NCI-H1694 treated with DMSO at 0.1 percent for 48 hours (cell line): Measurements from ENCODE around the gene SLC5A11.
"Not testable (repeated sequence)": the region's sequence is repeated elsewhere in the genome, so short reads cannot be mapped to it uniquely, and the experiment has no call there.

ENCODE experiments used
- DNase-seq: peaks from one replicate; lab custom pipeline; 2025; lab: John Stamatoyannopoulos, UW

The SLC5A11 gene

DNA sequence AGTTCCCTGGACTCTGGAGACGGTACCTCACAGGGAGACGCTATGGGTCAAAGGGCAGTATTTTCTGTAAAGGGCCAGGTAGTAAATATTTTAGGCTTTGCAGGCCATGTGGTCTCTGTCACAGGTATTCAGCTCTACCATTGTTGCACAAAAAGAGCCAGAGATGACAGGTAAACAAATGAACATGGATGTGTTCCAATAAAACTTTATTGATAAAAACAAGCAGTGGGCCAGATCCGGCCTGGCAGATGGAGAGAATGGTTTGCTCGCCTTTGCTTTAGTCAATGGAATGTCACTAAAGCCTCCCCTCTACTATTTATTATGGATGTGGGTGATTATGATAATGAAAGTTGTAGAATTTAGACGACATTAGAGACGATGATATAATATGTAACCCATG is 8.9 kb upstream of the SLC5A11 start:
- no peak for DNase-seq

DNA sequence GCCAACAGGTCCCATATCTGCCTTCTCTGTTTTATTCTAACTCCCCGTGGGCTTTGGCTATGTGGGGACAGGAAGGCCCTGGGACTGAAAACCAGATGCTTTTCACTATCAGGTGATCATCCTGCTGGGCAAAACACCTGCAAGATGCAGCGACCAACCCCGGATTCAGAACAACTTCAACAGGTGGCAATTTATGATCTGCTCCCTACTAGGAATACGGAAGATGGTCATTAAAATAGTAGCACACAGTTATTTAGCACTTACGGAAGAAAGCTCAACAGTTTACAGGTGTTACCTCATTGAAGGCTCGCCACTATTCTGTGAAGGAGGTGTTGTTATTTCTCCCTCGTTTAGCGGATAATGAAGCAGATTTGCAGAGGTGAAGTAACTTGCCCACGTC is 7.8 kb upstream of the SLC5A11 start:
- DNase-seq: no peak

DNA sequence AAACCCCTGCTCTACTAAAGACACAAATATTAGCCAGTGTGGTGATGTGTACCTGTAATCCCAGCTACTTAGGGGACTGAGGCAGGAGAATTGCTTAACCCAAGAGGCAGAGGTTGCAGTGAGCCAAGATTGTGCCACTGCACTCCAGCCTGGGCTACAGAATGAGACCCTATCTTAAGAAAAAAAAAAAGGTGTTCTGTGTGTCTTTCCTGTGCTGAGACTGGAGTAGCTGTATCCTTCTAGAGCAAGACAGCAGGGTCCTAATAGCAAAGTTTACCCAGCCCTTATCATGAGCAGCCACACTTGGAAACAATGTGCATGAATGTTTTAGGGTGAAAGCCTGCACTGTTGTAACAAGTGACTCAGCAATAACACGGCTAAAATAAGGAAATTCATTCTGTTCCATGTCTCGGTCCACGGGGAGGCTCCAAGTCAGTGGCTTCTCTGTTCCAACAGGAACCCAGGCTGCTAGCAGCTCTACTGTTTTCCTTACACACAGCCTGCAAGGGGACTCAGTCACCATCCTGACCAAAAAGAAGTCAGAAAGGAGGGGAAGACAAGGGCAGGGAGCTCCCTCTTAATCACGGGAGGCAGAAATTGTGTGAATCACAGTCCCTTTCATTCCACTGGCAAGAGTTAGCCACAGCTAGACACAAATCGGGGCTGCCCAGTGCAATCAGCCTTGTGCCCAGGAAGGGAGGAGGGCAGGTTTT is 7.1 kb upstream of the SLC5A11 start:
- no peak for DNase-seq

DNA sequence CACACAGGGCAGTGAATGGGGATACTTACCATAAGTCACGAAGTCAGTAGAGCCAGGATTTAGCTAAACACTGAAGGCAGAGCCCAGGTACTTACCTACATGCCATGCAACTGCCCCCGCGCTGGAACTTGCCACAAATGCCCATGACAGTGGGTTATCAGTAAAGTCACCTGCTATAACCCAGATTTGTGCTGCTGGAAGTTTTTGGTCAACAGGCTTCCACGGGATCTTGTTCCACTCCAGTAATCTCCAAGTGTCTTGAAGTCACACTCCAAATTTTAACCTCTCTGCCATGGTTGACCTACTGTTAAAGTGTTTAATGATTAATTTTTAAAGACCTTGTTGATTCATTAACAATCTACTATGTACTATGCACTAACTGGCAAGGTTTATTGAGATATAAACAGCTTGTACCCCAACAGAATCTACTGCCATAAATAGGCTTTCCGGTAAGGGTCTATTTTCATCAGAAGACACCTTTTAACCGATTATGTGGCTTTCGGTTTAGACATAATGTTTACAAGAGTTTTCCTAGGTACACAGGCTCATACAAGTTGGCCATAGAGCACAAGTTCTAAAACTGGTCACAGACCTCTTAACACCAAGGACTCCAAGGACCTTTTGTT is 6.3 kb upstream of the SLC5A11 start:
- no peak for DNase-seq

DNA sequence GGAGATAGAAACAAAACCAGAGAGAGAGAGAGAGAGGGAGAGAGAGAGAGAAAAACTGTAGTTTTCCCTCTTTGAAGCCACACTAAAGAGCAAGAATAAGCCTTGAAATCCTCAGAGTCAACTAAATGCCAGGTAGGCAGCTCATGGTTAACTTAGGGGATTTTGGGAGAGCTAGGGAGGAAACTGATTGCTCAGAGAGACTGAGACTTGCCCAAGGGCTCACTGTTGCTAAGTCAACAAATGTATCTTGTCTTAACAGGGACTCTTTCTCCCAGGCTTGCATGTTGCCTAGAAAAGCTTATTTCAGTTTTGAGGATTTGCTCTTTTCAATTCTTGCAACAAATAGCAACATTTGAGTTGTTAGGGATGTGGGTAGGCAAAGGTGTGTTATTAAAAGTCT is 4.5 kb upstream of the SLC5A11 start:
- DNase-seq: no peak

DNA sequence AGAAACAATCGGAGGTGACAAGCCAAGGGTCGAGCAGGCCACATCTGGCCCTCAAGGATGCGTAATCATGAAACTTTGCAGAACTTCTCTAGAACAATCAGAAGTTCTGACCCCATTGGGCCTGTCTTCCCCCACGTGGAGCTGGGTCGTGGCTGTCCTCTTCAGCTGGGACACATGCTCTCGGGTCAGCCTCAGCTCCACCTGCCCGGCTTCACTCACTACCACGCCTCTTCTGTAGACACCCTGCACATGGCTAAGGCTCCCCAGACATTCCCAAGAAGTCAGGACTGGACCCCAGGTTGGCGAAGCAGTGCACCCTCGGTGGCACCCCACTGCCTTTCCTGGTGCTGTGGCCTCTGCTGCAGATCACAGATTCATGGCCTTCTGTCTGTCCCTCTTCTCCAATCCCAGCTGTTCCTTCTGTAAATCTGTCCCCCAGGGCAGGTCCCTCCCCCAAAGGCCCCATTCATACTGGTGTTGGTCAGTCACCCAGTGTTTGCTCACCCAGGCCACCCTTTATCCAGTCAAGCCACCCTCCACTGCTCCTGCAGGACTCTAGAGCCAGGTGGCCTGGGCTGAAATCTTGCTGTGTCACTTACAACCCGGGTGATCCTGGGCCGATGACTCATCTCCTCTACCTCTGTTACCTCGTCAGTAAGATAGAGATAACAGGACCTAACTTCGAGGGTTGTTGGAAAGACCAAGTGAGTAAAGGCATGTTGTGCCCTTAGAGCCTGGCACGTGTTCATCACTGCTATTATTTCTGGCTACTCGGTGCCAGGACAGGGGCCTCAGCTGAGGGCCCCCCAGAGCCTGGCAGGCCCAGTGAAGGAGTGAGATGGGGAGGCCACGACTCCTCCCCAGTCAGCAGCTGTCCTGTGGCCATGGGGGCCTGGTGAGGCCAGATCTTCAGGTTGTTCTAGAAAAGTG is 1.4 kb upstream of the SLC5A11 start:
- no peak for DNase-seq

DNA sequence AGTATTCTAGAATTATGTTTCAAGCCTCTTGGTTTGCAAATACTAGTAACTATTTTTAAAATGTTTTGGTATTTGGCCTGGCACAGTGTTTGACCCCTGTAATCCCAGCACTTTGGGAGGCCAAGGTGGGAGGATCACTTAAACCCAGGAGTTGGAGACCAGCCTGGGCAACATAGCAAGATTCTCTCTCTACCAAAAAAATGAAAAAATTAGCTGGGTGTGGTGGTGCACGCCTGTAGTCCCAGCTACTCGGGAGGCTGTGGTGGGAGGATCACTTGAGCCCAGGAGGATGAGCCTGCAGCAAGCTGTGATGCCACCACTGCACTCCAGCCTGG is 765 bp upstream of the SLC5A11 start:
- DNase-seq: not testable (repeated sequence)

DNA sequence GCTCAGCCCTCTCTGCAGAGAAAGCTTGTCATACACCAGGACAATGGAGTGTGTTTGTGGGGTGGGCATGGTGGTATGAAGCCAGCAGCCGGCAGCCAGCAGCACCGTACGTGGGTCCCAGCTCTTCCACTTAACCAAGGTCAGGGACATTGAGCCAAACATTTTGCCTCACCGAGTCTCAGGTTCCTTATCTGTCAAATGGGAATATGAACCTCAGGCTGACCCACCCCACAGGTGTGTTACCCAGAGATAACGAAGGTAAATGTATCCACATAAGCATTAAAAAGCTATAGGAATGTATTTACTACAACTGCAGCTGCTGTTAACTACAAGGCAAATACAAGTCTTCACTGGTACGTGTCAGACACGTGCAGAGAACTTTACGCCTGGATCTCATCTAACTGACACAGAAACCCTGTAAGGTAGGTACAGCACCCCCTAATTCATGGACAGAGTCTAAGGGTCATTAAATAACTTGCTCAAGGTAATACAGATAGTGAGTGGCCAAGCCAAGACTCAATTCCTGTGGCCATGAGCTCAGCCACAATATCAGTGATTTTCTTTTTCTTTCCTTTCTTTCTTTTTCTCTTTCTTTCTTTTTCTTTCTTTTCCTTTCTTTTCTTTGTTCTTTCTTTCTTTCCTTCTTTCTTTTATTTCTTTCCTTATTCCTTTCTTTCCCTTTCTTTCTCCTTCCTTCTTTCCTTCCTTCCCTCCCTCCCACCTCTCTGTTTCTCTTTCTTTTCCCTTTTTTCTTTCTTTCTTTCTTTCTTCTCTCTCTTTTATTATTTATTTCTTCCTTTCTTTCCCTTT is 990 bp downstream of the SLC5A11 start:
- no peak for DNase-seq

DNA sequence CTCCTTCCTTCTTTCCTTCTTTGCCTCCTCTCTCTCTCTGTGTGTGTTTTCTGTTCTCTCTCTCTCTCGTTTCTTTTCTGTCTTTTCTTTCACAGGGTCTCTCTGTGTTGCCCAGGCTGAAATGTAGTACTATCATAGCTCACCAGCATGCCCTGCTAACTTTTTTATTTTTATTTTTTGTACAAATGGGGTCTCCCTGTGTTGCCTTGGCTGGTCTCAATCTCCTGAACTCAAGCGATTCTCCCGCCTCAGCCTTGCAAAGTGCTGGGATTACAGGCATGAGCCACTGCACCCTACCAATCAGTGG is 1.5 kb downstream of the SLC5A11 start:
- DNase-seq: no peak

DNA sequence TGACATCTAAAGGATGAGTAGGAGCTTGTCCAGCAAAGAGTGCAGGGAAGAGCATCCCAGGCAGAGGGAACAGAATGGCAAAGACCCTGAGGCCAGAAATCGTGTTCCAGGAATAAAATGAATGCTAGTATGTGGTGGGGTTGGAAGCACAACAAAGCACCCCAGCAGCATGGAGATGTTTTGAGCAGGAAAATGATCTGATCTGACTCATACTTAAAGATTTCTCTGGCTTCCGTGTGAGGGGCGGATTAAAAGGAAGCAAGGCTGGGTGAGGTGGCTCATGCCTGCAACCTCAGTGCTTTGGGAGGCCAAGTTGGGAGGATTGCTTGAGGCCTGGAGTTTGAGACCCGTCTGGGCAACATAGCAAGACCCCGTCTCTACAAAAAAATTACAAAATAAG is 2.3 kb downstream of the SLC5A11 start:
- no peak for DNase-seq

DNA sequence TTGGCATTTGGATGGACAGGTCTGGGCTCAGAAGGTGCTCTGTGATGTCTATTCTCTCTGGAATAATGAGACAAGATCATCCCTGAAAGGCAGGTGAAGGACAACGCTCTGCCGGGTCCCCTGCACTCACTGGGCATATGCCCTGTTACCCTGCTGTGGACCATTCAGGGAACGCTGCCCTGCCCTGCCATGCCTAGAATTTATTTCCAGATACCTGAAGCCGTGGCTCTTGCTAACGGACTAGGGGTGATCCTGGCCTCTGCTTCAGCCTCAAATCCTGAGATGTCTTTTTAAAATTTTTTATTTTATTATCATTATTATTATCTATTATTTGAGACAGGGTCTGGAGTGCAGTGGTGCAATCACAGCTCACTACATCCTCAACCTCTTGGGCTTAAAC is 3.9 kb downstream of the SLC5A11 start:
- no peak for DNase-seq

DNA sequence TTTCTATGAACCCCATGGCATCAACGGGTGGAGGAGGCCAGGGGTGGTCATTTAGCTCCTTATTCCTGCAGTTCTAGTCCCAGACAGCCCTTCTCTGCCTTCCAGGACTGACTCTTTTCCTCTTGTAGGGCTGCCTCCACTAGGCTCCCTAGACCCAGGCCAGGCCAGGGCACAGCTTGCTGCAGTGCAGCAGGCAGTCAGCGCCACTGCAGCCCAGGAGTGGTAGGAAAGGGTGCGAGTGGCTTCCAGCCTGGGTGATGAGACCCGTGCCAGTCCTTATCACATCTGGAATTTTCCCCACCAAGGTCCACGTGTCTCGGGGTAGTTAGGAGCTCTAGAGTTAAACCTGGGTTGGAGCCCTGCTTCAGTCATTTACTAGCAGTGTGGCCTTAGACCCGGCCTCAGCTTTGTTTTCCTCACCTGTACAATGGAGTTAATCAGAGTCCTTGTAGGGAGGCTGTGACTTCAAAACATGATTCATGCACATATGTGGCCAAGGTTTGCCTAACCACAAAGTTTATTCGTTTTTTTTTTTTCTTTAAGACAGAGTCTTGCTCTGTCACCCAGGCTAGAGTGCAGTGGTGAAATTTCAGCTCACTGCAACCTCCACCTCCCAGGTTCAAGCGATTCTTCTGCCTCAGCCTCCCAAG is 4.7 kb downstream of the SLC5A11 start:
- DNase-seq: no peak

DNA sequence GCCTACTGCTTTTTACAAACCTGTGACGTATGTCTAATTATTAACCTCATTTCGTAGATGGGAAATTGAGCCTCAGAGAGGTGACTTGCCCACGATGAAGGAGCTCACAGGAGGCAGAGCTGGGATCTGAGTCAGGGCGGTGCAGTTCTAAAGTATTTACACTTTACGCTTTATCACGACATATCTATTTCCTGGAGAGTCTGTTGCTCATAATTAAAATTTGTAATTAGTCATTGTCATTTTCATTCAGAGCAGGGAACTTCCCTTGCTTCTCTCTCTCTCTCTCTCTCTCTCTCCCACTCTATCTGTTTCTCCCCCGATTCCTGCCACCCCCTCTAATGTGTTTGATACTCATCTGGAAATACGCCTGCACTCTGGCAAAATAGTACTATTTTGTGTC is 5.9 kb downstream of the SLC5A11 start:
- no peak for DNase-seq

DNA sequence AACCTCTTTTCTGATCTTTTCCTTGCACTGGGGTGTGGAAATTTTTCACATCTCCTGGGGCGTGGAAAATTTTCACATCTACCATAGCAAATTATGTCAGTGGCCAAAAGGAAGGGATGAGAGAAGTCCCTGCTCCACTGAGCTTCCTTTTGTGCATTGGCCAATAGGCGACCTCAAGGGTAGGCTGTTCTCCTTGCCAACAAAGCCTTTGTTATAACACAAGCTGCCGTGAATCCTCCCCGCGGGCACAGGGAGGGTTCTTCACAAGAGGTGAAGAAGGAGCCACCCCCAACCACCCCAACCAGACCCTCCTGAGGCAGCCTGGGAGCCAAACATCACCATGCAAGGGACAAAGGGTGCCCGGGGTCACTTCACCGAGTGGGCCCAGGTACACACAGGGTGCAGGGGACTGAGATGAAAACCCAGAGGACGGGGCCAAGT is 6.5 kb downstream of the SLC5A11 start:
- no peak for DNase-seq

DNA sequence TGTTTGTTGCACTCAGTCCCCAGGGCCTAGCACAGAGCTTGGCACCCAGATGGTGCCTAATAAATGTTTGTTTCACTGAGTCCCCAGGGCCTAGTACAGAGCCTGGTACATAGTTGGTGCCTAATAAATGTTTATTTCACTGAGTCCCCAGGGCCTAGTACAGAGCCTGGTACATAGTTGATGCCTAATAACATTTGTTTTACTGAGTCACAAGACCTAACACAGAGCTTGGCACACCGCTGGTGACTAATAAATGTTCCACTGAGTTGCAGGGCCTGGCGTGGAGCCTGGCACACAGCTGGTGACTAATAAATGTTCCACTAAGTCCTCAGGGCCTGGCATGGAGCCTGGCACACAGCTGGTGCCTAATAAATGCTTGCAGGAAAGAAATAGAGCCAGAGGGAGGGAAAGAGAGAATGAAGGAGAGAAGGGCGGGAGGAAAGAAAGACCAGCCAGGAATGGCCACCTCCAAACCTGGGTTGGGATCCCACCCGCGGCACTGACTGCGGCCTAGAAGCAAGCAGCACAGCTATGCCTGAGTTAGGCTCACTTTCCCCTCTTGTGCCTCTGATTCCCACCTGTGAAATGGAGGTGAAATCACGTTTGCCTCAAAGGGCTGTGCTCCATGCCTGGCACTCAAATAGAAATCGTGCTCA is 7.5 kb downstream of the SLC5A11 start:
- no peak for DNase-seq

DNA sequence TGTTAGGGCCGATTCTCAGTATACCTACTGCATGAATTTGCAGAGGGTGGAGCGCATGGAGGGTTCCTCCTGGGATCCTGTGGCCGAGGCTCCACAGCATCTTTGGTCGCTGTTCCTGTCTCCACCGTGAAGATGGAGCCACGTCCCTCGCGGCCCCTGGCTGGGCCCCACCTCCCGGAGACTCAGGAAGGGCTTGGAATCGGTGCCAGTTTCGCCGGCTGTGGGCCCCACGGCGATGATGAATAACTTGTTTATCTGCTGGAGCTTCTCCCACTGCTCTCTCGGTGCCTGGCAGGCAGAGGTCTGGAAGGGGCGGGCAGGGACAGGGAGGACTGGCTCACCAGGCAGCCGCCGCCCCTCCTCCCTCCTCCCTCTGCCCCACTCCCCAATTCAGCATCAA is 8.1 kb downstream of the SLC5A11 start:
- peak; percentile 23 for DNase-seq

DNA sequence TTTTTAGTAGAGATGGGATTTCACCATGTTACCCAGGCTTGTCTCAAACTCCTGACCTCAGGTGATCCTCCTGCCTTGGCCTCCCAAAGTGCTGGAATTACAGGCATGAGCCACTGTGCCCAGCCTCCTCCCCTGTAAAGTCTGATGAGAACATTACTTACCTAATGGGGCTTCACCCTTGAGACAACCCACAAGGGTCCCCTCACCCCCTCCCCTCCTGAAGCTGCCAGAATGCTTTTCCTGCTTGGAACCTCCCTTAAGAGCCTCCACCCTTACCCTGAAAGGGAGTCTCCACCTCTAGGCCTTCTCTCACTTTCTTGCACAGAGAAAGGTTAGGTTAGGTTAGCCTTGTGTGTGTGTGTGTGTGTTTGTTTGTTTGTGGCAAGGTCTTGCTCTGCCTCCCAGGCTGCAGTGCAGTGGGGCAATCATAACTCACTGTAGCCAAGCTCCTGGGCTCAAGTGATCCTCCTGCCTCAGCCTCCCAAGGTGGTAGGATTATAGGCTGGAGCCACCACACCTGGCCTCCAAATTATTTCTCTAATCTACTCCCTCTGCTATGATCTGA is 8.9 kb downstream of the SLC5A11 start:
- DNase-seq: no peak

DNA sequence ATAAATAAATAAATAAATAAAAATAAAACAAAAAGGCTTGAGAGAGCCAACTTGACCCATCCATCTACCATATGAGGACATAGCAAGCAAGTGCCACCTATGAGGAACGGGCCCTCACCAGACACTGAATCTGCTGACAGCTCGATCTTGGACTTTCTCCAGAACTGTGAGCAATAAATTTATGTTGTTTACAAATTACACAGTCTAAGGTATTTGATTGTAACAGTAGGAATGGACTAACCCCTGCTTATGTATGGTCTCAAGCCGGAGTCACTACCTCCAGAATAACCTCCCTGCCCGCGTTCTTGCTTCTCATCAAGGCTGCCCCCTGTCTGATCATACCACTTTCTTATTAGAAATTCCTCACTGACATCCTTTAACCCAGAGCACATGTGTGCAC is 9.9 kb downstream of the SLC5A11 start:
- no peak for DNase-seq

DNA sequence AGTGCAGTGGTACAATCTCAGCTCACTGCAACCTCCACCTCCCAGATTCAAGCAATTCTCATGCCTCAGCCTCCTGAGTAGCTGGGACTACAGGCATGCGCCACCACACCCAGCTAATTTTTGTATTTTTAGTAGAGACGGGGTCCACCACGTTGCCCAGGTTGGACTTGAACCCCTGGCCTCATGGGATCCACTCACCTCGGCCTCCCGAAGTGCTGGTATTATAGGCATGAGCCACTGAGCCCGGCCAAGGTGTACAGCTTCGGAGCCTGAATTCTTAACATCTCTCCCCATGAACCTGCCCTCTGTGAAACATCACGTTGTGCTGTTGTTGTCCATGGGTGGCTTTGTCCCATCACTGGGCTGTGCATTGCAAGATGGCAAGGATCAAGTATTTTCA is 11.1 kb downstream of the SLC5A11 start:
- not testable (repeated sequence) for DNase-seq

DNA sequence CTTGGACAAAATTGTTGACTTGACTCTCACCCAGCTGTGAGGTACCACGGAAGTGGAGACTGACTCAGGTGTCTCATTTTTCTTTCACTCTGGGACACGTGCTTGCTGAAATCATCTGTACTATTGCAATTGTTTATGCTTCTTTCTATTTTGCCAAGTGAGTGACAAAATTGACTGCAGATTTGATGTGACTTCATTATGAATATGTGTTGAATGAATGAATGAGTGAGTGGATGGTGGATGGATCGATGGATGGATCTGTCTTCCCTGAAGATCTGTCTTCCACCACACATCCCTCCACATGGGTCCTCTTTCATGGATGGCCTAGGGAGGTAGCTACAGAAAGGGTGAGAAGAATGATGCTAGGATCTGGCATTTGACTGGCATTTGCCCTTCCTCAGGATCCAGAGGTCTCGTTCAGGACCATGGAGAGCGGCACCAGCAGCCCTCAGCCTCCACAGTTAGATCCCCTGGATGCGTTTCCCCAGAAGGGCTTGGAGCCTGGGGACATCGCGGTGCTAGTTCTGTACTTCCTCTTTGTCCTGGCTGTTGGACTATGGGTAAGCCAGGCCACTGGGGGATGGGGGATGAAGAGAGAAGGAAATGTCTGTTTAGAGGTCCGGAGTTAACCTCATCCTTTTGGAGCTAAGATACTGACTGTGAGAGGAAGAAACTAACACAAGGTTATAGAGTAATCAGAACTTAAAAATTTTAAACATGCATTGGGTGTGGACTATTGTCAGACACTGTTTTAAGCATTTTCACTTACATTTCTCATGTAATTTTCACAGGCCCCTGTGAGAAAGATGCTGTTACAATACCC is 12.7 kb downstream of the SLC5A11 start:
- no peak for DNase-seq
